ACHN (cell line): Measurements from ENCODE around the gene PBX4.

ENCODE experiments used
- DNase-seq: peaks from one replicate; pipeline ENCODE4 v3.0.0-alpha.2; 2015
- in situ Hi-C: cut with HindIII; loops from 2 replicates; pipeline ENCODE4 v1.10.0; 2017; ENCODE audit warnings: low sequenced_read_pairs, low pct_ligation_motif_present, low pct_unique_long_range_greater_than_20kb

The PBX4 gene

DNA sequence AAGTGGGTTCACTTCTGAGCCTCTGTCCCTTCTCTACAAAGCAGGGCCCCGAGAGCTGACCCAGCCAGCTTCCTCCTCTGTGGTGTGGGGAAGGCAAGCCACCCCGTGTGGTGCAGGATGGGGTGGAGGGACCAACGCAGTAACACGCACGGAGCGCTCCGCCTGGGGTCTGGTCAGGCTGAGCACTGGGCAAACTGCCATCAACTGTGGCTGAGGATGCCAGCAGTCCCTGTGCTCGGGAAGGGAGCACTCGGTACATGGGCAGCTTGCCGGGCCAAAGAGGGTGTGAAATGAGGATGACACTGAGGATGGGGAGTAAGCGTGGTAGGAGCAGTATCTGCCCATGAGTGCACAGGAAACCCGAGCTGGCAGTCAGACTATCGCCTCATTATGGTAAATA, 32.6 kb upstream of the PBX4 start:
- in situ Hi-C loops, result no loop called here

DNA sequence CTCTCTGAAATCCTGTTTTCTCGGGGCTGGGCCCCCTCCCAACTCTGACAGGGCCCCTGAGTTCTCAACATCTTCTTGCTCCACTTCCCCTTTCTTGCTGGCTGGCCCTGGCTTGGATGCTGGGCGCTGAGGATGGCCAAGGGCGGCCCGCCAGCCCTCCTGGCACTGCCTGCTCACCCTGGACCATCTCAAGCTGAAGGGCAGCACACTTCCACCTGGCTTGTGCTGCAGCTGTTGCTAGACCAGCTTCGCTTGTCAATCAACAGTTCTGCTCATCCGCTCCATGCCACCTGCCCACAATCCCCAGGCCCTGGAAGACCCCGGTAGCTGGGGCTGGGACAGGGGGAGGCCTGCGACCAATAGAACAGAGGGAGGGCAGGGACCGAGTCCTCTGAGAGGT, 31.8 kb upstream of the PBX4 start:
- in situ Hi-C loops, result no loop called here
- no peak for DNase-seq

More for the DNA sequence above, 32.6 kb upstream of the PBX4 start:
- no peak for DNase-seq

DNA sequence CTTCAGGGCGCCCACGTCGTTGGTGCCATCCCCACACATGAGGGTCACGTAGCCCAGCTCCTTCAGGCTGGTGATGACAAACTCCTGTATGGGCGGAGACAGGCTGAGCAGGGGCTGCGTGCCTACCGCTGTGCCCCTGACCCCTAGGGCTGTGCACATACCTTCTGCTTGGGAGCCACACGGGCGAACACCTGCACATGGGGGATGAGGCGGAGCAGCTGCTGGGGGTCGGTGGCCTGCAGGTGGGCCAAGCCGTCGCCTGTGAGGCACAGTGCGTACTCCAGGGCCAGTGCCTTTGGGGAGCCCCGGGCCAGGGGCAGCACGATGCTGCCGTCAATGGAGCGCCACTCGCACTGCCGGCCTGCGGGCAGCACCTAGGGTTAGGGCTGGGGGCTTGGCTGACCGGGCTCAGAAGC, 31.1 kb upstream of the PBX4 start:
- no peak for DNase-seq
- in situ Hi-C loops, result no loop called here

DNA sequence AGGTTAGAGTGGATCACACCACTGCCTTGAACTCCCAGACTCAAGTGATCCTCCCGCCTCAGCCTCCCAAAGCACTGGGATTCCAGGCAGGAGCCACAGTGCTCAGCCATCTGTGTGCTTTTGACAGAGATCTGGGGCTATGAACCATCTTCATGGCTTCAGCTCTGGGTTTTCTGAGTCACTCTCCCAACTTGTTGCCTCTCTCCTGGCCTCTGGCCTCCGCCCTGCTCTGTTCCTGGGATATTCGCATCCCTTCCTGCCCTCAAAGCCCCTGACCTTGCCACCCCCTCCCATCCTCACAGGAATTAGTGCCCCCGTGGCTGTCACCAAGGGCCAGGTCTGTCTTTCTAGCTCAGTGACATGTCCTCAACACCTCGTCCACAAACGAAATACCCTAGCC, 30.7 kb upstream of the PBX4 start:
- no peak for DNase-seq
- in situ Hi-C loops, result no loop called here

DNA sequence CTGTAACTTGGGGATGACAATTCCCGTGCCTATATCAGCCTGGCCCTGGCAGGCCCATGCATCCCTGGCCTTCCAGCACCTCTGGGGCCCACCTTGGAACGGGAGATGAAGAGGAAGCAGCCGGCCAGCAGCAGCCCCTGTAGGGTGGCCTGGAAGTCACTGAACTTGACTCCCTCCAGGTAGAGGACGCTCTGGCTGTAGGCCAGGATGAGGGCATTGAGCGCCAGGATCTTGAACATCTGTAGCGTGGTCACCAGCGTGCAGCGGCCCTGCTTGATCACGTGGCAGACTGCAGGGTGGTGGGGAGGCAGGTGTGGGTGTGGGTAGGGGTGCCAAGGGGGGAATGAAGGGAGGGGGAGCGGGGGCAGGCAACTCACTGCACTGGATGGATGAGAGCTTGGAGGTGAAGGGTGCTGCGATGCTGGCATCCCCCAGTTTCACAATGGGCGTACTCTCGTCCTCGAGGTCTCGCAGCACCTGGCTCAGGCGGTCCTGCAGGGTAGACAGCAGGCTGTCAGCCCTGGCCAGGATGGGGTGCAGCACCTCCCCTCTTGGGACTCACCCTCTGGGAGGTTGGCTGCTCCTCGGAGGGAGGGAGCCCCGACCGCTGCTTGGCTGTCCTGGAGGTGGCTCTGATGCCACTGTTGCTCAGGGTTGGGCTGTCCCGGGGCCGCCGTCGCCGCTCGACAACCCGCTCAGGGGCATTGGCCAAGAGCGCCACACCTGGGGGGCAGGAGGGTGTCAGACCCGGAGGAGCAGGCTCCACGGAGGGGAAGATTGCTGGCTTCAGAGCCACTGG, 28.7 kb upstream of the PBX4 start:
- DNase-seq, result no peak
- in situ Hi-C loops, result no loop called here

DNA sequence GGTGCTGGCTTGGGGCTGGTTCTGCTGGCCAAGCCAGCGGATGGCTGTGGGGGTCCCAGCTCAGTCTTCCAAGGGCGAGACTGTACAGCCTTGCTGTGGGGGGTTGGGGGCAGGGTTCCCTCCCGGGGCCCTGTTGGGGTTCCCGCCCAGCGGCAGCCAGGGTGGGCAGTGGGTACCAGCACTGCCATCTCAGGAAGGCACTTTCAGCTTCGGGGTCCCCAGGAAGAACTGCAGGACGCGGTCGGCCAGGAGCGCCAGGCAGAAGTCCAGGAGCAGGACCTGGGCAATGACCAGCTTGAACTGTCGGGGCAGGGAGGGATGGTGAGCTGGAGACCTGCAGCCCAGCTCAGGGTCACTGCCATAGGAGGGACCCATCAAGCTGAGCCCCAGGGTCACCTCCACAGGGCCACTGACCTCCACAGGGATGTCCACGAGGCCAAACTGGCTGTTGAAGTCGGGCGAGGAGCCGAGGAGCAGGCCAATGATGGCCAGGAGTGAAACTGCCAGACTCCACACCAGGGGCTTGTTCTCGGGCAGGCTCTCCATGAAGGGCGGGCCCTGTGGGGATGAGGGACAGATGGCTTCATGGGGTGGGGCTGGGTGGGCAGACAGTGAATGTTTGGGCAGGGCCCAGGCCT, 26.9 kb upstream of the PBX4 start:
- no peak for DNase-seq
- in situ Hi-C loops, result no loop called here

DNA sequence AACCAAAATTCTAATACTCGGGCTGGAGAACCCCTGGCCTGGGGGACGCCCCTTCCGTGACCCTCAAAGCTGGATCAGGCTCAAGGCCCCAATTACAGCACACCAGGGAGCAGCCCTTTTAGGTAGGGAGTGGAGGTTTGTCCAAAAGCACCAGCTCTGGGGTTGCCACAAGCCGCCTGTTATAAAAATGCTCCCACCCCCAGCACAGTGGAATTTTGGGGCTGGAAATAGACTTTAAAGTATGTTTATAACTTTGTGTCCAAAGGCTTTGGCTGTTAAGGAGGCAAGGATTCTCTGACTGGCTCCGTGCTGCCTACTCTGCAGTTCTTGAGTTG, 25.5 kb upstream of the PBX4 start:
- DNase-seq, result no peak
- in situ Hi-C loops, result no loop called here

DNA sequence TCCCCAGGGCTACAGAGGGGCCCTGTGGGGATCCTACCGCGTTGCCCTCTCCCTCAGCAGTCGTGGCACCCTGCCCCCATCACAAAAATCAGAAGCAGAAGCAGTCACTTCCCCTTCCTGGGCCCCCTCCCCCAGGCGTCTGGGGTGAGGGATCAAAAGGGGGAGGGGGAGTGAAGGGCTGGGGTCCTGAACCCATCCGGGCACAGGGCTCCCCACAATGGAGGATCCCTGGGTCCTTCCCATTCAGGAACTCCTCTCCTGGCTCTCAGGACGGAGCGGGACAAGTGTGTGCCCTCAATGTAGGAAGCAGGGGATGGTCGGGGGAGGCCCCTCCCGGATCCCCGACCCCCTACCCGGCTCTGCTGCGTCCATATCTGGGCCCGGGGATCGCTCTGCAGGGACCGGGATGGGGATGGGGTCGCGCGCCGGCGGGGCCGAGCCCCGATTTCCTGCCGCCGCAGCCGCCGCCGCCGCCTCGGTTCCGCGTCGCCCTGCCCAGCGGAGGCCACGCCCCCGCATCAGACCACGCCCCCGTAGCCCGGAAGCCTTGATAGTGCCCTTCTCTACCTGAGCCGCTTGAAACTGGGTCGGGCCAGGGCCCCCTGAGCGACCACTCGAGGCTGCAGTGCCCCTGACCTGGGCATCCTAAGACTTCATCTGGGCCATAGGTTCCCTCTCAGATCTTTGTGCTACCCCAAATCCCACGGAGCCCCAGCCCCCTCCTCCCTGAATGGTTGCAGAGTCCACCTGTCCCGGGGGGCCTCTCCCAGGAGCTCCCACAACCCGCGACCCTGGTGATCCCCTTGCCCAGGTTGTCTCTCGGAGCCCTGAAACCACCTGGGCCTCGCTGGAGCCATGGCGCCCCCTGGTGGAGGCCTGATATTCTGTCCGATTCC, 24.9 kb upstream of the PBX4 start, which contains the start of gene GMIP:
TSS of gene GMIP (minus strand) at position 500 of the 896 bp plus-strand sequence. CDS start at position 372, 128 bp downstream.
- in situ Hi-C loops, result no loop called here
- DNase-seq, result peak; percentile 53

DNA sequence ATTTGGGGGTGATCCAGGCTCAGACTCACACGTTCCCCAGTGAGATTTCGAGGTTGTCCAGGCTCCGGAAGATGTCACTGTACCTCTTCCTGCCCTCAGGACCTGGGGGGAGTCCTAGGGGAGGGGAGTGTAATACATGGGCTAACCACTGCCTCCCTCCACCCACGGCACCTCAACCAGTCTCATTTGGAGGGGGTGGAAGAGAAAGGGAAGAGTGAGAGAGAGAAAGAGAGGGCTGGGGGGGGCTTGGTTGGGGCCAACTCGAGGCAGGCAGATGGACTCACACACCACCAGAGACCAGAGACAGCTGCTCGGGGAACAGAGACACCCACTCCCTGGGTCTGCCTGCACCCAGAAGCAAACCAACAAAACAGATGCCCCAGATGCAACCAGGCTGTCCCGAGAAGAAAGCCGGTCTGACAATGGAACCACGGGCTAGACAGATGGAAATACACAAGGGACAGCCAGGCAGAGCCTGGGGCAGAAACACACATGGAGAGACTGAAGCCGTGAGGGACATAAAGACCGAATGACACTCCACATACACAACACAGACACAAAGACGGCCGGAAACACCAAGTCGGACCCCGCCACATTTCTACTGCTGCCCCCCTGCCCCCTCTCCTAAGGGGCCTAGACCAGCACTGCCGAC, 24.1 kb upstream of the PBX4 start:
- in situ Hi-C loops, result no loop called here
- no peak for DNase-seq

DNA sequence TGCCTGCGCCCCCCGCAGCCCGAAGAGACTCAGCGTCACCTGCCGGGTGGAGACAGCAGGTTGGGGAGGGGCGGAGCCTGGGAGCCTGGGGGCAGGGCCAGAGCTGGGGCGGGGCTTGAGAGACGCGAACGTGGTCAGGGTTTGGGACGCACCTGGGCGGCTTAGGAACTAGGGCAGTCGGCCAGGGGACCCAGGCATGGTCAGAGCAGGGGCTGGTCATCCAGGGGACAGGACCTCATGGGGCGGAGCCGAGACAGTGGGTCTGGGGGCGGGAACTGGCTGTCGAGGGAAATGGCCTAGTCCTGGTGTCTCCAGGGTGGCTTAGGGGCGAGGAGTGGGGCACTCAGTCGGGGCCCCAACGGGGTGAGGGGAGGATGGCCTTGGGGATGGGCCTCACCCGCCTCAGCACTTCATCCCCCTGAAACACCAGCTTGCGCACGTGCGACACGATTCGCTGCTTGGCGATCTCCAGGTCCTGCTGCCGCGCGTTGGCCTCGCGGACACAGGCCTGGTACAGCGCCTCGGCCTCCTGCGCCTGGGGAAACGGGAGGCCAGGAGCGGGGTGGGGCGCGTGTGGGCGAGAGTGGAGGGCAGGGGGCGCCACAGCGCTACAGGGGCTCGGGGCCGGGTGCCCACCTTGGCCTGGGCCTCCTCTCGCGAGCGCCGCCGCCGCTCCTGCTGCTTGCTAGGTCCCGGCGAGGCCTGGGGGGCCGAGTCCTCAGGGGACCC, 19.2 kb upstream of the PBX4 start:
- DNase-seq, result no peak
- in situ Hi-C loops, result no loop called here

DNA sequence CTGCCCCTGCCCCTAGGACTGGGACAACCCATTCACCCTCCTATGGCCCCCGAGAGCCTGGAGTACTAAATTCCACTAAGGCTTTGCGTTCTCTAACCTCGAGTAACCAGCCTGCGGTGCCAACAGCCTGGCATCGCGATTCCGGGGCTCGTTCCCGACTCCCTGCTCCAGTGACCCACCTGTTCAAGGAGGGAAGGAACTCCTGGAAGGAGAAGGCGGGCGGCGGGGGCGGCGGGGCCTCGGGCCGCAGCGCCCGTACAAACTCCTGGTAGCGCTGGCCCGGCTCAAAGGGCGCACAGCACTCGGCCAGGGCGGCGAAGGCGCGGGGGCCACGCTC, 18.7 kb upstream of the PBX4 start:
- in situ Hi-C loops, result no loop called here
- DNase-seq, result no peak

DNA sequence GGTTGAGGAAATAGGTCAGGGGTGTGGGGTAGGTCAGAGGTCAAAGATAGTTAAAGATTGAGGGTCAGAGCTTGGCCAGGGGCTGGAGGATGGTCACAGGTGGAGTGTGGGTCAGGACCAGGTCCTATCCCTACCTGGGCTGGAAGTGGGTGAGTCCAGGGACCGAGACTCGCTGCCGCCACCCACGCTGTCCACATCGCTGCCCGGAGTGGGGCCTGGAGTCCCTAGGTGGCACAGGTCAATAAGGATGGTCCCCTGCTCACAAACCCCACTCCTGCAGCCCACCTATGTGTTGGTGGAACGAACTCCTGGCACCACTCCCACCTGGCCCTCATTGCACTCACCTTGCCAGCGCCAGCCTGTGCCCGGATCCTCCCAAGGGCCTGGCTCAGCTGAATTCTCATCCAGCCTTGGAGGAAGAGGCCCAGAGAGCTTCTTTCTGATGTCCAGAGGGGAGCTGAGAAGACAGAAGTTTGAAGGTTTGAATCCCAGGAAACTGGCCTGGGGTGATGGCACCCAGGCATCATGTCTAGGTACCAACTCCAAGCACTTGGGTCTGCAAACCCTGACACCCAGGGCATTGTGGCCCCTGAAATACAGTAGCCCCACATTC, 18.2 kb upstream of the PBX4 start:
- in situ Hi-C loops, result no loop called here
- DNase-seq, result no peak

DNA sequence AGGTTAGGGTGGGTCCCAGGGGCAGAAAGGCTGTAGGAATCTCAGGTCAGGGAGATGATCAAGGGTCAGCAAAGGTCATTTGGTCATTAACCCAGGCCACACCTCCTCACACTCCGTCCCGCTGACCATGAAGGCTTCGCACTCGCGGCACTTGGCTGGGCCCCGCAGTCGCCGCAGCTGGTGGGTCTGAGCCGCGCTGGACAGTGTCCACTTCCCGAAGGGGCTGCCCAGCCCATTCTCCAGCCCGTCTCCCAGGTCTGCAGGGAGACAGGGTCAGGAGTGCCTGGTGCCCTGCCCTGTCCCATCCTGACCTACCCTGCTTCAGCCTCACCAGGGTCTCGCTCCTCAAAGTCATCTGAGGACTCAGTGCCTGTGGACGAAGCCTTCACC, 16.8 kb upstream of the PBX4 start:
- in situ Hi-C loops, result no loop called here
- no peak for DNase-seq

DNA sequence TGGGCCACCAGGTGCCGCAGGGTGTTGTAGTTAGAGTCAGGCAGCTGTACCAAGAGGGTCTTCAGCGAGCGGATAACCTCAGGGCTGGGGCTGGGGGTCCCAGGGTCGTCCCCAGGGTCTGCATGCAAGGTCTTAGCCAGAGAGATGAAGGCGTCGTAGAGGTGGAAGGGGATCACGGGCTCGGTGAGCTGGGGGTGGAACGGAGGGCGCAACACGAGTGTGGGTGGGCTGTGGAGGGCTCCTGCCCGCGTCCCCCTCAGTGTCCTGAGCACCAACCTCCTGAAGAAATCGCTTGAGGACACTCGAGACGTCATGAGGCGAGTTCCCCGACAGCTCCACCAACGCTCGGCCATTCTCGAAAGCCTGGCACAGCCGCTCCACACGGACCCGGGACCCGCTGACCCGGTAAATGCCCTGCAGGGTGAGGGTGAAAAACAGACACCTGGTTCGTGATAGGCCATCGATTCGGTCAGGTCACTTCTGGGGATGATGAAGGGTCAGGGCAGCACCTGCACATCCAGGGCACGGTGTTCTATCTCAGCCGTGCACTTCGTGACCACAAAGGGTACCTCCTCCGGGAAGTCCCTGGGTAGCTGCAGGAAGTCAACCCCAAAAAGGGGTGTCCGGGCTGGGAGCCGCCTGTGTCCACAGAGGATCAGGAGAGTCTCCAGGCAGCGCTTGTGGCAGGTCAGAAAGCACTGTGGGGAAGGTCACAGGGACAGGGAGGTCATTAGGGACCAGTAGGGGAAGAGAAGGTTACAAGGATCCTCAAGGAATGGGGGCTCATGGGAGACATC, 16.2 kb upstream of the PBX4 start:
- DNase-seq, result no peak
- in situ Hi-C loops, result no loop called here

DNA sequence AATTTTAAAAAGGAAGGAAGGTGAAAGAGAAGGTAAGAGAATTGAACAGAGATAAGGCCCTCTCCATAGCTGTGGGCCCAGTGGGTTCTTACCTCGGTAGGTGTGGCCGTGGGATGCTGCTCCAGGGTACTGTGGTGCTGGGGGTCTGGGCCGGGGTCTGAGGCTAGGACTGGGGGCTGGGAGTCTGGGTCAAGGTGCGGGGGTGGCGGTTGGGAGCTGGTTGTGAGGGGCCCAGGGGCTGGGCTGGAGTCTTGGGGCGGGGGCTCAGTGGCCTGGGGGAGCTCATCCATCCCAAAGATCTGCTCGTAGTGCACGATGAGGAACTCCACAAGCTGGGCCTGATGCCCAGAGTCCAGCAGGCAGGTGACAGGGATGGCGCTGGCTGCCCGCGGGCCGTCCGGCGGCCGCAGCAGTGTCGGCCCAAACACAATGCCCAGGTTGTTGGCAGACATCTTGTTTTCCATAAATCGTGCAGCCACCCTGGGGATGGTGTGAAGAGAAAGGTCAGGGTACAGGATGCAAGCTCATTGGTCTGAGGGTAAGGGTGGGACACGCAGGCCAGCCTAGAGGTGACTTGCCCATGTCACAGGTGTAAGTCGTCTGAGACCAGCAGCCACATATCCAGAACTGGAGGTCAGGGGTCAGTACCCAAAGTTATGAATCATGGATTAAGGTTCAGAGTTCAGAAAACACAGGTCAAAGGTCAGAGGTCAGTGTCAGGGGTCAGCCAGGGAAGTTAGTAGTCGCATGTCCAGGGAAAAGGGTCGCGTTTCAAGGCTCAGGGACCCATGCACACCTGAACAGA, 15.4 kb upstream of the PBX4 start:
- in situ Hi-C loops, result no loop called here
- no peak for DNase-seq

DNA sequence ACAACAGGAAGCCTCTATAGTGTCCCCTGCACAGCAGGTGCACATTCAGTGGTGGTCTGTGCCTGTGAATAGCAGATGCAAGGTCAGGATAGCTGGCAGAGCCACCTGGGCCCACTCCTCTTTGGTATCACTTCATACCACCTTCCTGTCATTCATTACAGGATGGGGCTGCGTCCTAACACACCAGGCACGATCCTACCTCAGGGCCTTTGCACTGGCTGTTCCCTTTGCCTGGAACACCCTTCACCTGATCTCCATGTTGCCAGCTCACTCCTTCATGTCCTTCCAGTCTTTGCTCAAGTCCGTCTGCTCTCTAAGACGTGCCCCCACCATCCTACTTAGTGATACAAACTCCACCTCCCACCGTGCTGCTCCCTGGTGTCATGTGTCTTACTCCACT, 14.2 kb upstream of the PBX4 start:
- in situ Hi-C loops, result no loop called here

DNA sequence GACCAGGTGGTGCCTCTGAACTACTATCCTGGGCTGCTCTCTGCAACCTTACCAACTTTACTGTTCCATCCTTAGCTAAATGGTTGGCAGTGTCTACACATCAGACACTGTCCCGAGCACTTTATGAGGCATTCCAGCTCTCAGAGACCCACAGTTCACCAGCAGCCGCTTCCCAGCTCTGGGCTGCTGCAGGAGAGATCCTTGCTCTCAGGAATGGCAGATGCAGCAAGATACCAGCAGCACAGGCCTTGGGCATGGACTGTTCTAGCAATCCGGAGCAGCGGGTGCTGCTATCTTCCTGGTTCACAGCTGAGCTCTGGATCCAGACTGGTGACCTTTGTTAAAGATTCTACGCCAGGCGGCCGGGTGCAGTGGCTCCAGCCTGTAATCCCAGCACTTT, 12.9 kb upstream of the PBX4 start:
- DNase-seq, result no peak
- in situ Hi-C loops, result no loop called here

More for the DNA sequence above, 14.2 kb upstream of the PBX4 start:
- DNase-seq, result no peak
